Vagina (tissue), 2 donors: ENCODE results near the gene IPO11. TPM values are rescaled to one million over a fixed set of nuclear protein-coding genes. Genes with fewer than 3 reads are reported as not detected.
"Not testable (repeated sequence)": the region's sequence is repeated elsewhere in the genome, so short reads cannot be mapped to it uniquely, and the experiment has no call there.

Experiments used
- DNase-seq, 2 donors: peaks; one replicate each; pipeline ENCODE4 v3.0.0-alpha.2; 2017; ENCODE audit errors: extremely low spot score in 2 of 2
- H3K27ac ChIP-seq: fragments of 200-600 bp; sonication (generic); one replicate; pipeline ENCODE4 v1.5.1; 2019
- H3K27me3 ChIP-seq: fragments of 200-600 bp; sonication (generic); one replicate; pipeline ENCODE4 v1.5.1; 2019
- H3K36me3 ChIP-seq, 2 donors: fragments of 200-600 bp; sonication (generic); one replicate each; pipeline ENCODE4 v1.5.1; 2017 to 2019
- H3K4me1 ChIP-seq: fragments of 200-600 bp; sonication (generic); one replicate; pipeline ENCODE4 v1.5.1; 2019
- H3K4me3 ChIP-seq, 2 donors: fragments of 200-600 bp; sonication (generic); 1 replicate in 1 of 2; 2 replicates in 1 of 2; pipeline ENCODE4 v1.5.1; 2016 to 2019
- H3K9me3 ChIP-seq: fragments of 200-600 bp; sonication (generic); one replicate; pipeline ENCODE4 v1.5.1; 2019
- POLR2A ChIP-seq, 2 donors: fragments of 450-650 bp; IDR thresholded peaks; one replicate each; pipeline ENCODE4 v1.6.1; 2017; ENCODE audit warnings: antibody characterized with exemption in 2 of 2, mild to moderate bottlenecking in 2 of 2, moderate library complexity in 2 of 2
- POLR2AphosphoS5 ChIP-seq, 2 donors: sonication (generic); formaldehyde crosslinking; IDR thresholded peaks; one replicate each; pipeline ENCODE4 v1.9.0; 2017; ENCODE audit warnings: antibody characterized with exemption in 2 of 2, mild to moderate bottlenecking in 2 of 2, low read depth in 1 of 2; ENCODE audit not compliant: insufficient read depth in 1 of 2
- intact Hi-C: fragments of 100-400 bp; cut with DNase I; formaldehyde crosslinking; loops from one replicate; pipeline ENCODE4 v1.15.1; 2023
- total RNA-seq: library from RNA; depleted of rRNA; stranded (reverse); fragments of >200 nt; gene quantifications from one replicate; pipeline ENCODE4 v1.2.3, GENCODE V29; 2016
- TF ChIP-seq, protein P1 (sequence below), 3 experiments: fragments of 450-650 bp in 2 of 3; fragments of 200-600 bp in 1 of 3; sonication (generic) in 1 of 3; IDR thresholded peaks; one replicate each; pipeline ENCODE4 v1.5.1; 2017 to 2019; ENCODE audit warnings: antibody characterized with exemption in 3 of 3, mild to moderate bottlenecking in 2 of 3, moderate library complexity in 2 of 3

The IPO11 gene
- total RNA-seq, 1 donor from 2014 or later, result 31.2 TPM

DNA sequence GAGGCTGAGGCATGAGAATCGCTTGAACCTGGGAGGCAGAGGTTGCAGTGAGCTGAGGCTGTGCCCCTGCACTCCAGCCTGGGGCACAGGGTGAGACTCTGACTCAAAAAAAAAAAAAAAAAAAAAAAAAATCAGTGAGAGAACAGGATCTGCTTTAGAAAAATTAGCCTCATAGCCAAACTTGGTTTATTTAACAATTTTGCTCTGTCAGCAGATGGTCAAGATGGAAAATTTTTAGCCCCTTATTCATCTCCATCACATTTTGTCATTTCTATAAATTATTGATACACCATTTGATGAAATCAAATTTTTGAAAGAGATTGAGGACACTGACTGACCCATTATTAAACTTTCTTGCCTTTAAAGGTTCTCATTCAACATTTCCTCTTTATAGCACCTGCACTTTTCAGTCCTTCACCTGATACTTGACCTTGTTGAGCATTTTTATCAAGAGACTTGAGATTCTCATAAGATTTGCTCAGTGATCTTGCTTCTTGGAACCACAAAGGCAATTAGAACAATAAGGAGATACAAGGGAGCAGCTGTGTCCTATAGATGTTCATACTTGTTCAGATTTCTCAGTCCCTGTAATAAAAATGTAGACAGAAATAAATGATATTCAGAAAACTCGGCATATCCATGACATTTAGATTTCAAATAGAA lies 204.2 kb downstream of the IPO11 start:
- H3K9me3 ChIP-seq, result no peaks in the 10 kb centered on the region
- no peak for DNase-seq
- H3K36me3 ChIP-seq, result no peaks in the 10 kb centered on the region
- no peaks in the 10 kb centered on the region for H3K4me1 ChIP-seq
- intact Hi-C loops, result no loop called here
- no peaks in the 10 kb centered on the region for H3K27me3 ChIP-seq
- TF ChIP-seq POLR2AphosphoS5 (IDR thresholded peaks at IDR 0.05; ENCODE audit: insufficient read depth in 1 of 2, low read depth in 1 of 2) (no peak), POLR2A (IDR thresholded peaks at IDR 0.05) (no peak)
- TF ChIP-seq, protein P1, sequence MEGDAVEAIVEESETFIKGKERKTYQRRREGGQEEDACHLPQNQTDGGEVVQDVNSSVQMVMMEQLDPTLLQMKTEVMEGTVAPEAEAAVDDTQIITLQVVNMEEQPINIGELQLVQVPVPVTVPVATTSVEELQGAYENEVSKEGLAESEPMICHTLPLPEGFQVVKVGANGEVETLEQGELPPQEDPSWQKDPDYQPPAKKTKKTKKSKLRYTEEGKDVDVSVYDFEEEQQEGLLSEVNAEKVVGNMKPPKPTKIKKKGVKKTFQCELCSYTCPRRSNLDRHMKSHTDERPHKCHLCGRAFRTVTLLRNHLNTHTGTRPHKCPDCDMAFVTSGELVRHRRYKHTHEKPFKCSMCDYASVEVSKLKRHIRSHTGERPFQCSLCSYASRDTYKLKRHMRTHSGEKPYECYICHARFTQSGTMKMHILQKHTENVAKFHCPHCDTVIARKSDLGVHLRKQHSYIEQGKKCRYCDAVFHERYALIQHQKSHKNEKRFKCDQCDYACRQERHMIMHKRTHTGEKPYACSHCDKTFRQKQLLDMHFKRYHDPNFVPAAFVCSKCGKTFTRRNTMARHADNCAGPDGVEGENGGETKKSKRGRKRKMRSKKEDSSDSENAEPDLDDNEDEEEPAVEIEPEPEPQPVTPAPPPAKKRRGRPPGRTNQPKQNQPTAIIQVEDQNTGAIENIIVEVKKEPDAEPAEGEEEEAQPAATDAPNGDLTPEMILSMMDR (IDR thresholded peaks at IDR 0.05), result no peak
- no peak overlapping the region for H3K4me3 ChIP-seq
- no peak overlapping the region for H3K27ac ChIP-seq

- TF ChIP-seq POLR2AphosphoS5 (IDR thresholded peaks at IDR 0.05; ENCODE audit: insufficient read depth in 1 of 2, low read depth in 1 of 2), result no peak
- TF ChIP-seq, protein P1 (IDR thresholded peaks at IDR 0.05), result no peak
- TF ChIP-seq POLR2A (IDR thresholded peaks at IDR 0.05), result no peak
- Histone ChIP-seq H3K27me3 (no peaks in the 10 kb centered on the region), H3K4me1 (no peaks in the 10 kb centered on the region), H3K4me3 (no peak overlapping the region), H3K9me3 (no peaks in the 10 kb centered on the region), H3K36me3 (no peaks in the 10 kb centered on the region), H3K27ac (no peak overlapping the region)
- no peak for DNase-seq
- intact Hi-C loops, result no loop called here
These were observed 205.4 kb downstream of the IPO11 start for GRCh38 chr5:62617943-62618342.

DNA sequence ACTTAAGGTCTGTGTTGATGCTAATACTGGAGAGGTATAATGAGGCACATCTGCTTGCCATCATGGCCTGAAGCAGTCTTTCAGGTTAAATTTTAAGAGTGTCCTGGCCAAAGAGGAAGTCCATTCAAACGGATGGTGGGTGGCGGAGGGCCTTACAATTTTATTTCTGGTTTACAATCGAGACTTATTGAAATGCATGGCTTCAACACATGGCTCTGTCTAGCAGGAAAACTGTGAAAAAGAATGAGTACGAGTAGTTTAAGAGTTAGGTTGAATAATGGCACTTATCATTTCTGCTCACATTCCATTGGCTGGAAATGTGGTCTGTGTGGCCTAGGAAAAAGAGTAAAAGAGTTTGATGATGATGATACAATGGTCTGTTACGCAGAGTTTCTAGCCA lies 208.2 kb downstream of the IPO11 start:
- DNase-seq, result no peak
- TF ChIP-seq POLR2A (IDR thresholded peaks at IDR 0.05), result no peak
- no peak for TF ChIP-seq POLR2AphosphoS5 (IDR thresholded peaks at IDR 0.05; ENCODE audit: insufficient read depth in 1 of 2, low read depth in 1 of 2)
- TF ChIP-seq, protein P1 (IDR thresholded peaks at IDR 0.05), result no peak
- Histone ChIP-seq H3K9me3 (no peaks in the 10 kb centered on the region), H3K4me3 (no peak overlapping the region), H3K27ac (no peak overlapping the region), H3K4me1 (no peaks in the 10 kb centered on the region), H3K36me3 (no peaks in the 10 kb centered on the region), H3K27me3 (no peaks in the 10 kb centered on the region)
- intact Hi-C loops, result no loop called here

- H3K9me3 ChIP-seq, result no peaks in the 10 kb centered on the region
- no peaks in the 10 kb centered on the region for H3K27me3 ChIP-seq
- TF ChIP-seq POLR2A (IDR thresholded peaks at IDR 0.05), result no peak
- TF ChIP-seq POLR2AphosphoS5 (IDR thresholded peaks at IDR 0.05; ENCODE audit: insufficient read depth in 1 of 2, low read depth in 1 of 2), result no peak
- TF ChIP-seq, protein P1 (IDR thresholded peaks at IDR 0.05), result no peak
- no peak overlapping the region for H3K4me3 ChIP-seq
- H3K4me1 ChIP-seq, result no peaks in the 10 kb centered on the region
- DNase-seq, result no peak
- no peaks in the 10 kb centered on the region for H3K36me3 ChIP-seq
- H3K27ac ChIP-seq, result no peak overlapping the region
- intact Hi-C loops, result no loop called here
These were observed 208.7 kb downstream of the IPO11 start for GRCh38 chr5:62621280-62621679.

- Histone ChIP-seq H3K4me1 (no peaks in the 10 kb centered on the region), H3K4me3 (no peak overlapping the region), H3K36me3 (peaks cover 0 to 11% of the 10 kb centered on the region in 2 donors), H3K27me3 (no peaks in the 10 kb centered on the region), H3K9me3 (no peaks in the 10 kb centered on the region), H3K27ac (no peak overlapping the region)
- intact Hi-C loops, result no loop called here
- TF ChIP-seq POLR2AphosphoS5 (IDR thresholded peaks at IDR 0.05; ENCODE audit: insufficient read depth in 1 of 2, low read depth in 1 of 2), result no peak
- TF ChIP-seq POLR2A (IDR thresholded peaks at IDR 0.05), result no peak
- TF ChIP-seq, protein P1 (IDR thresholded peaks at IDR 0.05), result no peak
- no peak for DNase-seq
These were observed 210.7 kb downstream of the IPO11 start for GRCh38 chr5:62623271-62623670.

GRCh38 chr5:62624436-62624835 lies 211.9 kb downstream of the IPO11 start:
- intact Hi-C loops, result not testable (repeated sequence)

More at GRCh38 chr5:62624436-62624835, 211.9 kb downstream of the IPO11 start:
- peaks cover 0 to 16% of the 10 kb centered on the region in 2 donors for H3K36me3 ChIP-seq
- not testable (repeated sequence) for H3K4me3 ChIP-seq, H3K9me3 ChIP-seq, H3K4me1 ChIP-seq, DNase-seq, H3K27ac ChIP-seq, H3K27me3 ChIP-seq
